CD4-positive, alpha-beta T cell treated with Interleukin-6 at 100 ng/mL for 8 hours (primary cell): ENCODE data around the gene PRKX.
"Not testable (repeated sequence)": the region's sequence is repeated elsewhere in the genome, so short reads cannot be mapped to it uniquely, and the experiment has no call there.

Experiments
- DNase-seq: peaks from one replicate; pipeline ENCODE4 v3.0.0-alpha.2; 2020; ENCODE audit warnings: mixed read lengths, low spot score

Gene PRKX

GRCh38 chrX:3713225-3713936, at the start of gene PRKX:
Gene PRKX (minus strand): TSS chrX:3713649. CDS start chrX:3713253, 396 bp downstream.
- peak; percentile 79 for DNase-seq

DNA sequence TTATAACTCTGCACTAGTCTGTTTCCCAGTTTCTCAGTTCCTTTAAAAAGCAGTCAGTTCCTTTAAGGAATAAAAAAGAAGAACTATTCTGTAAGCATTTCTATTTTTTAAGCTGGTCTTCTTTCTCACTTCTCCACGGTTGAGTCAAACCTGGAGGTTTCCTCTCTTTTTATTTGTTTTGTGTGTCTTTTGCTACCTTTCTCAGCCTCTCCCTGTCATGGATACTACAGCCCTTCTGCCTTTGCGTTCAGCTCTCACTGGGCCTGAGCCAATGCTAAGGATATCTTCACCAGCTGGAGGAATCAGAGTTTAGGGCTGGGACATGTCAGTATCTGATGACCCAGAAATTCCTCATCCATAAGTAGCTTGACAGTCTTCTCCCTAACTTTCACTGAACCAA, 49.7 kb upstream of the PRKX start:
- DNase-seq: no peak

GRCh38 chrX:3757510-3758025, 44.1 kb upstream of the PRKX start:
- no peak for DNase-seq

GRCh38 chrX:3748052-3748559, 34.7 kb upstream of the PRKX start:
- no peak for DNase-seq

- DNase-seq: peak; percentile 67
Measured at GRCh38 chrX:3743801-3744439, 30.5 kb upstream of the PRKX start.

DNA sequence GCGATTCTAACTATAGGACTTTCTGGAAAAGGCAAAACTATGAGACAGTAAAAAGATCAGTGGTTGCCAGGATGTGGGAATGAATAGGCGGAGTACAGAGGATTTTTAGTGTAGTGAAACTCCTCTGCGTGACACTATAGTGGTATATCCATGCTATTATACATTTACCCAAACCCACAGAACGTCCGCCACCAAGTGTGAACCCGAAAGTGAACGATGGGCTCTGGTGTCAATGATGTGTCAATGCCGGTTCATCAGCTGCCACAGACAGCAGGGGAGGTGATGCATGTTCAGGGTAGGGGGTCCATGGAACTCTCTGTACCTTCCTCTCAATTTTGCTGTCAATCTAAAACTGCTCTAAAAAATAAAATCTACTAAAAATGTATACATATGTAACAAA, 27.5 kb upstream of the PRKX start:
- DNase-seq: not testable (repeated sequence)

GRCh38 chrX:3738509-3738908, 25.1 kb upstream of the PRKX start:
- DNase-seq: no peak

- DNase-seq: not testable (repeated sequence)
Measured at GRCh38 chrX:3736536-3736935, 23.1 kb upstream of the PRKX start.

GRCh38 chrX:3735891-3736290, 22.4 kb upstream of the PRKX start:
- not testable (repeated sequence) for DNase-seq

DNA sequence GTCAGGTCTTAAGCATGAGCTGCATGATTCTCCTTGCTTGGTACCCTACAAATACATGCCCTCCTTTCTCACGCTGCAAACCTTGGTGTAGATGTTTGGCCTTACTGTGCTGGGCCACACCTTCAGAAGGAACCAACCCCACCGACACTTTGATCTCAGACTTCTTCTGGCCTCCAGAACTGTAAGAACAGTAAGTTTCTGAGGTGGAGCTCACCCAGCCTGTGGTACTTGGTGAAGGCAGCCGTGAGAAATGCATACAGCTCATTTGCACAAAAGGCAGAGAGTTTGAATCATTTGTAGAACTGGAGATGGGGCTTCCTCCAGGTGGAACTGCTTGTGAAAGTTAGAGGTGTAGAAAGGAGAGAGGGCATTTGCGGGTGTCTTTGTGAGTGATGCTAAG, 21.0 kb upstream of the PRKX start:
- DNase-seq: not testable (repeated sequence)

DNA sequence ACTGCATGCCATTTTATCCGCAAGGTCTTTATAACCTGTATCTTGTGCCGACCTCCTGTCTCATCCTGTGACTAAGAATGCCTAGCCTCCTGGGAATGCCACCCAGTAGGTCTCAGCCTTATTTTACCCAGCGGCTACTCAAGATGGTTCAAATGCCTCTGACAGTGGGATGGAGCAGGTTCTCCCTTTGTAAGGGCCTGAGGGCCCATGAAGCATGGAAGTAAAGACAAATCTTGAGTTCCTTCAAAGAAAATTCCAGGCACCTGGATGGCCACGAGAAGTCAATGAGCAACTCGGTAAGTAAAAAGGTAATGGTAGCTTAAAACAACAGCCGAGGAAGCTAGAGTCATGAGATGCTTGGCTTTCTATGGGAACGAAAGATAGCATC, 19.6 kb upstream of the PRKX start:
- no peak for DNase-seq

GRCh38 chrX:3732326-3733042, 19.0 kb upstream of the PRKX start:
- not testable (repeated sequence) for DNase-seq

- no peak for DNase-seq
Measured at GRCh38 chrX:3728454-3728853, 15.0 kb upstream of the PRKX start.

GRCh38 chrX:3723460-3723859, 10.0 kb upstream of the PRKX start:
- not testable (repeated sequence) for DNase-seq

- DNase-seq: no peak
Measured at GRCh38 chrX:3717742-3718420, 4.4 kb upstream of the PRKX start.

- no peak for DNase-seq
Measured at GRCh38 chrX:3715921-3716320, 2.5 kb upstream of the PRKX start.

DNA sequence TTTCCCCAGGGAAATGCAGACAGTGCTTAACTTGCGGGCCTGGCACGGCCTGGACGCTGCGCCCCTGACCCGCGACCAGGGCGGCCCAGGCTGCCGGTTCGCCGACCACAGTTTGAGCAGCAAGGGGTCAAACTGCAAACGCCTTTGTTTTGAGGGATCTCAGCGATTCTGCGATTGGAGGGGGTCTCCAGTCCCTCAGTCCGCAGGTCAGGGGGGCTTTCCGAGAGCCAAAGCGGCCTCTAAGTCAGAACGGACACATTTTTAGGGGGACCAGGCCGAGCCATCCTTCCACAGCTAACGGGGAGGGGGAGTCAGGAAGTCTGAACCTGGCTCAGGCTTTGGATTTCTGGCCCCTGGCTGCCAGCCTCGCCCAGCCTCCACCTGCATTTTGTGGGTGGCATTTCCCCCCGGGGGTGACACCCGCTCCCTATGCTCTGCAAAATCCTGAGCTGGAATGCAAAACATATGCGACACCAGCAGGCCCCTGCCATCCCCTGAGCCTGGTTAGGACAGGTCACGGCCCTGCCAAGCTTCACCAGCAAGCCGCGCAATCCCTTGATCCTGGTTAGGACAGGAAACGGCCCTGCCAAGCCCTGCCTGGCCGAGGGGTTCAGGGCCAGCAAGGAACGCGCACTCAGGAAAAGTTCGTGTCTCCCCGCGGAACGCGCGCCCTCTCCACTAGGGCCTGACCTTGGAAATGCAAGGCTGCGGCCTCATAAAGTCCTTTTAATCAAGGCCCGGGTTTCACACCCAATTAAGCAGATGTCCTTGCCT, 1.4 kb upstream of the PRKX start:
- not testable (repeated sequence) for DNase-seq

- DNase-seq: no peak
Measured at GRCh38 chrX:3713937-3714434, 537 bp upstream of the PRKX start.

DNA sequence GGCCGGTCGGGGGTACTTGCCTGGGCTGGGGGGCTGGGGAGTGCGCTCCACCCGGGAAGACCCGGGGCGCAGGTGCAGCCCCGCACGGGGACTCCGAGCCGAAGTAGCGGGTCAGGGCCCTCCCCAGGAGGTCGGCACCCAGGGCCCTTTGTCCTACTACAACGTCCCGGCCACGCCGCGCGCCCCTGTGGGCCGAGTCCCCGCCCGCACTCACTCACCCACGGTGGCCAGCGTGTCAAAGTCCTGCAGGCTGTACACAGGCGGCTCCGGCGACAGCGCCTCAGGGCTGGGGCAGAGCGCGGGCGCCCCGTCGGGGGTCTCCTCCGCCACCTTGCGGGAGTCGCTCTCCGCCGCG, 602 bp downstream of the PRKX start:
- no peak for DNase-seq

DNA sequence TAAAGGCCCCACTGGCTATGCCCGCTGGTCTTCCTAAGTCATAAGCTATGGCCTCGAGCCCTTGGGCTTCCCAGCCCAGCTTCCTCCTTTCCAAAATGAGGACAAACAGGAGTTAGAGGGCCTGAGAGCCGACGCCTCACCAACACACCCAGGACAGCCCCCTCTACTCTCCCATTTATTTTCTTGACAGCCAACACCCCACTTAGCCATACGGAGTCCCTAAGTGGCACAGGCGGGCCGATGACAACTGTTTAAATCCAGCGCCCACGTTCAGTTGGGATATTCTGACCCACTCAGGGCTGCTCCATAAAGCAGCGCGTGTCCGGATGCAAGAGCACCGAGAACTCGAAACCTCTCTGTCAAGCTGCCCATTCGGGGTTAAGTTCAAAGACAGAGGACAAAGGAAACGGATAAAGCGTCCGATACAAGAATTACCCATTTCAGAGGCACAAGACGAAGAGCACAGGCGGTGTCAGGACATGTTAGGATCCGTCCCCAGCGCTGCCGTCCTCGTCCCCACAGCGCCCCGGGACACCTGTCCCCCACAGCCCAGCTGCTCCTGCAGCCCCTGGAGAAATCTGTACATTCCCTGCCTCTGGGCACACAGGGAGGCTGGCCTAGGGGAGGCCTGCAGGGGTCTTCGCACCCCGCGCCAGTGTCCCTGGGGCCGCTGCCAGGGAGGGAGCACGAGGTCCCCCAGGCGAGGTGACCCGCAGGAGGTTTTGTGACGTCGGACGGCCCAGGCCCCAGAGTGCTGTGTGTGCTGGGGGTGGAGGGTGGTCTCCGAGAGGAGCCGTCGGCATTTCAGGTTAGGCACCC, 1.2 kb downstream of the PRKX start:
- DNase-seq: no peak
